ENCODE data around the gene SGSM2. TPM values are rescaled to one million over a fixed set of nuclear protein-coding genes. Genes with fewer than 3 reads are reported as not detected.

Gene SGSM2
- total RNA-seq, 4 donors from 2014 or later = 32.9 to 58.6 (median 47.4) TPM

DNA sequence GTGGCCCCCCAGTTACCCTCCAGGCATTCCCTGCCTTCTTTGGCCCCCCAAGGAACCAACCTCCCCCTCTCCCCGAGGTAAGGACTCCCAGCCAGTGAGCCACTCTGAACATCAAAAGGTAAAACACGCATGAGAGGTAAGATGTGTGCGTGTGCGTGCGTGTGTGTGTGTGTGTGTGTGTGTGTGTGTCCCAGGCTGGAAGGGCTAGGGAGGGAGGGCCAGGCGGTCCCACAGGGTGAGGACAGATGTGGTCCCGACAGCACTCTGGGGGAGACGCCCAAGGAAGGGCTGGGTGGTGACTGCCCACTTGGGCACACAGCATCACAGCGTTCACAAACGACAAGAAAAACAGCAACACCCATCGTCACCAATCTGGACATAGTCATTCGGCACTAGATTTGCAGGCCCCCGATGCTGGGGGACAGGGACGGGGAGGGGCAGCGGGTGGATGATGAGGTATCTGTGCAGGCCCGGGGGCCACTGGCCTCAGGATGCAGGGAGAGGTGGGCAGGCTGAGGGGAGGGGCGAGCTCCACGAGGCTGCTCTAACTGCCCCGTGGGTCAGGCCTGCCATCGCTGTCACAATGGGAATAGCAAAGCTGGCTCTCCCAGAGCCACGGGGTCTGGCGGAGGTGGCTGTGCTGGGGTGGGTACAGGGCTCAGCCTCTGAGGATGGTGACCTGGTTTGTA is 47.3 kb downstream of the SGSM2 start:
- no peak for TF ChIP-seq EP300 (IDR thresholded peaks at IDR 0.05)
- TF ChIP-seq POLR2A (IDR thresholded peaks at IDR 0.05) = no peak
- TF ChIP-seq, protein P1, sequence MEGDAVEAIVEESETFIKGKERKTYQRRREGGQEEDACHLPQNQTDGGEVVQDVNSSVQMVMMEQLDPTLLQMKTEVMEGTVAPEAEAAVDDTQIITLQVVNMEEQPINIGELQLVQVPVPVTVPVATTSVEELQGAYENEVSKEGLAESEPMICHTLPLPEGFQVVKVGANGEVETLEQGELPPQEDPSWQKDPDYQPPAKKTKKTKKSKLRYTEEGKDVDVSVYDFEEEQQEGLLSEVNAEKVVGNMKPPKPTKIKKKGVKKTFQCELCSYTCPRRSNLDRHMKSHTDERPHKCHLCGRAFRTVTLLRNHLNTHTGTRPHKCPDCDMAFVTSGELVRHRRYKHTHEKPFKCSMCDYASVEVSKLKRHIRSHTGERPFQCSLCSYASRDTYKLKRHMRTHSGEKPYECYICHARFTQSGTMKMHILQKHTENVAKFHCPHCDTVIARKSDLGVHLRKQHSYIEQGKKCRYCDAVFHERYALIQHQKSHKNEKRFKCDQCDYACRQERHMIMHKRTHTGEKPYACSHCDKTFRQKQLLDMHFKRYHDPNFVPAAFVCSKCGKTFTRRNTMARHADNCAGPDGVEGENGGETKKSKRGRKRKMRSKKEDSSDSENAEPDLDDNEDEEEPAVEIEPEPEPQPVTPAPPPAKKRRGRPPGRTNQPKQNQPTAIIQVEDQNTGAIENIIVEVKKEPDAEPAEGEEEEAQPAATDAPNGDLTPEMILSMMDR (IDR thresholded peaks at IDR 0.05) = no peak
- no peak for TF ChIP-seq POLR2AphosphoS5 (IDR thresholded peaks at IDR 0.05)
- H3K27me3 ChIP-seq = no peaks in the 10 kb centered on the region
- no peak for ATAC-seq
- H3K4me1 ChIP-seq = peaks cover 0 to 62% (median 5%) of the 10 kb centered on the region in 3 donors
- WGBS, 2 donors (ENCODE audit: low coverage in 1 of 2) = 52 to 89% methylated on average over 5 to 14 of the region's 22 CpGs
- no peaks in the 10 kb centered on the region for H3K9me3 ChIP-seq
- H3K4me3 ChIP-seq = no peak overlapping the region
- H3K36me3 ChIP-seq = peaks cover 0 to 70% of the 10 kb centered on the region in 2 donors
- peak overlapping the region in 2 of 4 donors; percentile 26 to 38 for H3K27ac ChIP-seq

DNA sequence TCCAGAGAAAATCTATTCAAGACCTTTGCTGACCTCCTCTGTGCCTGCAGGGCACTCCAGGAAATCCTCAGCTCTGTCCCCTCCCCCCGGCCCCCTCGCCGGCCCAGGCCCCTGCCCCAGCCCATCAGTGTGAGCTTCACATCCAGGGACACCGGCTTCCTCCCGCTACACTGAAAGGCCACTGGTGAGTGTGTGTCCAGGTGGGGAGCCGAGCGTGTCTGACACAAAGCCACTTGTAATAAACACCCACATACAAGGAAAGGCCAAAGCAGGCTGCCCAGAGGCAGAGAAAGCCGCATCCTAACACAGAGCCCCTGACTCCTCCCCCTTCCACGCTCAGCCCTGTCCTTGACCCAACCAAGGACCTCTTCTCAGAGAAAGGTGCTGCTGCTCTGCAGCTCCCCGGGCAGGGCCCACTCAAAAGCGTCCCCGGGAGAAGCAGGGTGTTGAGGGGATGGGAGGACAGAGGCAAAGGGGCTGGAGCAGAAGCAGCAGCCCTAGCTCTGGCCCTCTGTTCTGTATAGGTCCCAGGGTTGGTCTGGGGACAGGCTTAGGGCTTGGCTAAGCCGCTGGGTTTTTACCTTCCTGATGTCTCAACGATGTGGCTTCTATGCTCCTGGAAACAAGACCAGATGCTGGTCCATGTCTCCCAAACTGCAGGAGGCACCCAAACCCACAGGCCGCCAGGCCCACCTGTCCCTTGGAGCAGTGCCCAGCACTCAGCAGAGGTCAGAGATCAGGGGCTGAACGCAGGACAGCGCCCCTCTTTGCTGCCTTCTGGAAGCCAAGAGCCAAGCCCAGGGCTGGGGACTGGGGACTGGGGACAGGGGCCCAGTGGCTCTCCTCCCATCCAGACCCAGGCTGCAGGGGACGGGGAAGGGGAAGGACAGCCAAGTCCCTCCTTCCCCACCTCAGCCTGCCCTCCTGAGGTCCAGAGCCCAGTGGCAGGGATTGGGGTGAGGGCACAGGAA is 48.2 kb downstream of the SGSM2 start:
- peak overlapping the region in 2 of 4 donors; percentile 26 to 38 for H3K27ac ChIP-seq
- TF ChIP-seq POLR2AphosphoS5 (IDR thresholded peaks at IDR 0.05) (no peak), EP300 (IDR thresholded peaks at IDR 0.05) (no peak), POLR2A (IDR thresholded peaks at IDR 0.05) (no peak)
- TF ChIP-seq, protein P1 (IDR thresholded peaks at IDR 0.05) = no peak
- H3K4me1 ChIP-seq = peaks cover 0 to 71% (median 14%) of the 10 kb centered on the region in 3 donors
- no peak overlapping the region for H3K4me3 ChIP-seq
- peaks cover 0 to 60% of the 10 kb centered on the region in 2 donors for H3K36me3 ChIP-seq
- H3K9me3 ChIP-seq = no peaks in the 10 kb centered on the region
- H3K27me3 ChIP-seq = no peaks in the 10 kb centered on the region
- 57% methylated on average over 2 of the region's 18 CpGs; no CpG with 5 or more reads in 1 of the 2 donors for WGBS, 2 donors (ENCODE audit: low coverage in 1 of 2)
- no peak for ATAC-seq

DNA sequence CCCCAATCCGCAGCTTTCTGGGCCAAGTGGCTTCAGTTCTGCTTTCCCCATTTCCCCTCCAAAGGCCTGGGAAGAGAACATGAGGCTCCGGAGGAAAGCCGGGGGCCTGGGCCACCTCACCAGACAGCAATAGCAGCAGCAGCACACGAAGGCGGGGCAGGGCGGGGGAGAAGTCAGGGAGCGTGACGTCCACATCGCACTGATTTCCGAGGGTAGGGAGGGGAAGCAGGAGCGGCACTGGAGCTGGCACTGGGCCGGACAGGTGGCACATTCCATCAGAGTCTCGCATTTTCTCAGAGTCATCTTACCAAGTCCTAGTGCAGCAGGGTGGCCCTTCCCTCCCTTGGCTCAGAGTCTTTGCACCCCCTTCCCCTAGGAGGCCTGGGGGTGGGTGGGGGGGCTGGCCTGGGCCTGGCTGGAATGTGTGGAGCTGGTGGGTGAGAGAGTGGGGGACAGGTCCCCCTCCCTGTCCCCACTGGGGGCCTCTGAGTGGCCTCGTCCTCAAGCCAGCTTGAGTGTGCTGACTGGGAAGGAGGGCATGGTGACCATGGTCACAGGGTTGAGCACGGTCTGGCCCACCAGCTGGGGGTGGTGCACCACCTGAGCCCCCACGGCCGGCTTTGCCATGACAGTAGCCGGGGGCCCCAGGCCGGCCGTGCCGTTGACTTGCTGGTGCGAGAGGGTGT is 49.2 kb downstream of the SGSM2 start:
- Histone ChIP-seq H3K36me3 (peaks cover 0 to 50% of the 10 kb centered on the region in 2 donors), H3K27me3 (no peaks in the 10 kb centered on the region), H3K9me3 (no peaks in the 10 kb centered on the region), H3K4me3 (no peak overlapping the region), H3K27ac (peak overlapping the region in 2 of 4 donors; percentile 26 to 100), H3K4me1 (peaks cover 0 to 81% (median 24%) of the 10 kb centered on the region in 3 donors)
- WGBS, 2 donors (ENCODE audit: low coverage in 1 of 2) = 80% methylated on average over 4 of the region's 22 CpGs; no CpG with 5 or more reads in 1 of the 2 donors
- ATAC-seq = no peak
- TF ChIP-seq POLR2A (IDR thresholded peaks at IDR 0.05) (no peak), EP300 (IDR thresholded peaks at IDR 0.05) (no peak), POLR2AphosphoS5 (IDR thresholded peaks at IDR 0.05) (no peak)
- TF ChIP-seq, protein P1 (IDR thresholded peaks at IDR 0.05) = no peak

DNA sequence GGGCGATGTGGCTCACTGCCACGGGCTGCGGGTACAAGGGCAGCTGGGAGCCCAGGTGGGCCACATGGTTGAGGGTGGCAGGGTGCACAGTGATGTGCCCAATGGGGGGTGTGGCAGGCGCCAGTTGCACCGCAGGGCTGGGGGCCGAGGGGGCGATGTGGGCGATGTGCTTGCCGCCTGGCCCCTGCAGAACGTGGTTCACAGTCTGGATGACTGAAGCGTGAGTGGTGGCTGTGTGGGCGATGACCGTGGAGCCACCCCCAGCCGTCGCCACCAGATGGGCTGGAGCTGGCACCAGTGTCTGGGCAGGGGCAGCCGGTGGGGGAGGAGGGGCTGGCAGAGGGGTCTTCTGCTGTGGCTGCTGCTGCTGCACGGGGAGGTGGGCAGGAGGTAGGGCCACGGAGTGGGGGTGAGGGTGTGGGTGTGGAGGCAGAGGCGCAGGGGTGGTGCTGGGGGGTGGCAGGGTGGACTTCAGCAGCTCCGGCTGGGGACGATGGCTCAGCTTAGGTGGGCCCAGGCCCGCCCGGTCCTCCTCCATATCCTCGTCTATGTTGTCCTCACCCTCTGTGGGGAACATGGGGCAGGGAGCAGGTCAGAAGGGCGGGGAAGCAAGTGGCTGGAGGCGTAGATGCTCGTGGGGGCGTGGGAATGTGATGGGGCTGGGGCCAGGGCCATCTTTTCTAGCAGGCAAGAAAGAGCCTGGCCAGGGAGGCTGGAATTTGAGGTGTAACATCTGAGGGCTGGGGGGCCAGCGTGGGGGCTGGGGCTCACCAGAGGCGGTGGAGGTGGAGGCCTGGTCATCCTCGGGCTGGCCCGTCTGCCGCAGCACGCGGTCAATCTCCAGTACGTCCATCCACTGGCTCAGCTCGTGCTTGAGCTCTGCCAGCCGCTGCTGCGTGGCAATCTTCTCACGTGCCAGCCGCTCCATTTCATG is 50.1 kb downstream of the SGSM2 start:
- Histone ChIP-seq H3K27ac (peak overlapping the region in 1 of 4 donors; percentile 100), H3K4me1 (peaks cover 0 to 83% (median 31%) of the 10 kb centered on the region in 3 donors), H3K27me3 (no peaks in the 10 kb centered on the region), H3K9me3 (no peaks in the 10 kb centered on the region), H3K36me3 (peaks cover 0 to 46% of the 10 kb centered on the region in 2 donors), H3K4me3 (no peak overlapping the region)
- 82 to 88% methylated on average over 10 to 15 of the region's 41 CpGs for WGBS, 2 donors (ENCODE audit: low coverage in 1 of 2)
- TF ChIP-seq, protein P1 (IDR thresholded peaks at IDR 0.05) = no peak
- TF ChIP-seq POLR2A (IDR thresholded peaks at IDR 0.05) (no peak), POLR2AphosphoS5 (IDR thresholded peaks at IDR 0.05) (no peak), EP300 (IDR thresholded peaks at IDR 0.05) (no peak)
- ATAC-seq = no peak

Data from gastroesophageal sphincter (tissue), 4 donors.